Measurements from ENCODE around the gene GNG7.
"Not testable (repeated sequence)": the region's sequence is repeated elsewhere in the genome, so short reads cannot be mapped to it uniquely, and the experiment has no call there.

The GNG7 gene

DNA sequence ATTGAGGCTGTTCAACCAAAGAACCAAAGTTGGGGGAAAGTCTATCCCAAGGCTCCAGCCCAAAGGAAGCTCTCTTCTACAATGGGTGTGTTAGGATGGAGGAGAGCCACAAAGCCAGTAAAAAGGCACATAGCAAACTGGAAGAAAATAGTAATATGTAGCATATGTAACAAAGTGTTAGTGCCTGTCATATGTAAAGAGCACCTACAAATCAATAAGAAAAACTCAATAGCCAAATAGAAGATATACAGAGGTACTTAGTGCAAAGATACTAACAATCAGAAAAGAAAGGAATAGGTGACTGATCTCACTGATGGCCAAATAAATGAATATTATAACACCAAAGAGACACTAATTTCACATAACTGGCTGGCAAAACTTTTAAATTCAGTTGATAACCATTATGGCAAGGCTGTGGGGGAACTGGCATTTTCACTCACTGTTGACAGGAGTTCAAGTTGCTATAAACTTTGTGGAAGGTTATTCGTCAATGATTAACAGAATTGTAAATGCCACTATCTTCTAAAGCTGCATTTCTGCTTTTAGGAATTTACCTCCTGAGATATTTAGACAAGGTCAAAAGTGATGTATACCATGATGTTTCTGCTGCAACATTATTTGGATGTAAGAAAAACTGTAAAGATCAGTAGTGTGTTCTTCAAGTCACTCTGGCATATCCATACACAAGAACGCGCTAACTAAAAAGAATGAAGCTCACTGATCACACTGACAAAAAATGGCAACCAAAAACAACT, 110.8 kb downstream of the GNG7 start:
- no peak for DNase-seq

DNA sequence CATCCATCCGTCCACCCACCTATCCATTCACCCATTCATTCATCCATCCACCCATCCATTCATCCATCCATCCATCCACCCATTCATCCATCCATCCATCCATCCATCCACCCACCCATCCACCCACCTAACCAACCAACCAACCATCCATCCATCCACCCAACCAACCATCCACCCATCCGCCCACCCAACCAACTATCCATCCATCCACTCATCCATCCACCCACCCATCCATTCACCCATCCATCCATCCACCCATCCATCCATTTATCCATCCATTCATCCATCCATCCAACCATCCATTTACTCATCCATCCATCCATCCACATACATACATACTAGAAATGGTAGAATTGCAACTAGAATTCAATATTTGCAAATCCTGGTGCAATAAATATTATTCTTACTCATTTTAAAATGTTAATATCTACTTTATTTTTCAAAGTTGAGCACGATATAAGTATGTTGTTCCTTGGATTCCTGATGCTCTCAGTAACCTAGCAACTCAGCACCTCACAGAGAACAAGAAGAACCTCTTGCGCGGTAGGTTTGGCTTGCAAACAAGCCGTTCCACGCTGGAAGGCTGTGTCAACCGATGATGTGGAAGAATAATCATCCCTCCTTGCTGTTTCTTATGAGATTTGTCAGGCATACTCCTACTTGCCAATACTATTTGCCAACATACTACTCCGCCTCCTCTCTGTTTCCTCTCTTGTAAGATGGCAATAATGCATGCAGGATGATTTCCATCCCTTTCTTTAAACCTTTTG, 111.7 kb downstream of the GNG7 start:
- no peak for DNase-seq

DNA sequence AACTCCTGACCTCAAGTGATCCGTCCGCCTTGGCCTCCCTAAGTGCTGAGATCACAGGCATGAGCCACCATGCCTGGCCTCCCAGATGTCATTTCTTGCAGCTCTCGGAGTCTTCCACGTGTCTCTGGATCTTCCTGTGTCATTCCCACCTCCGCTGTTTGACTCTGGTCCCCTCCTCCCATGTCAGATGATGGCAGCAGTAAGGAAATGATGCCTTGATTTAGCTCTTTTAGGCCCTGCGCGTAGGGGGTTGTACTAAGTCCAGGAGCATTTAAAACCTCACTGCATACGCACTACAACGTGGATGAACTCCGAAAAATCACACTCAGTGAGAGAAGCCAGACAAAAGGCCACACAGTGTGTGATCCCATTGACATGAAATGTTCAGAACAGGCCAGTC, 113.1 kb downstream of the GNG7 start:
- no peak for DNase-seq

DNA sequence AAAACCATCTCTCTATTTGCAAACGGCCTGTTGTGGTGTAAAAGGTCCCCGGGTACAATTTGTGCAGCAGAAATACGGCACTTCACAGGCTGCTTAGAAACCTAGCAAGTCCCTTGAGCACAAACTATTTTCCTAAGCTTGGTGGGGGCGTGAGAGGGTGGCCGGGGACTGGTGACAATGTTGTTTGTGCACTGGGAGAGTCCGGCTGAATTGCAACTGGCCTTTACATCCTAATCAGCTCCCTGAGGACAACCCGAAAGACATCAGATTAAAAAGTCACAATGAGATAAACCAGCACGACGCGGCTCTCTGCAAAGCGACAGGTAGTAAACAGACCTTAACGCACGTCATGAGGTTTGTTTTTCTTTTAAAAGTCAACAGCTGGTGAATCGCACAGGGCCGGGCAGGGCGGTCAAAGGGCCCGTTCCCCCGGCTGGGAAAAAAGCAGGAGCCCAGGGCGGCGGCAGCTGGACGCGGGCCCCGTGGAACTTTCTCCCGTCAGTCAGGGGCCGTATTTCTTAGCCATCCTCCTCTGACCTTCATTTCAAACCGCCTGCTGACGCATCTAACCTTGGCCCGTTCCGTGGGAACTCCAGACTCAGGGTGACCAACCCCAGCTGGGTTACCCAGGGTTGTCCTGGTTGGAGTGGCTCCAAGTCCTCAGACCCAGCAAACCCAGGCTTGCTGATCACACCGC, 114.3 kb downstream of the GNG7 start:
- DNase-seq: no peak

DNA sequence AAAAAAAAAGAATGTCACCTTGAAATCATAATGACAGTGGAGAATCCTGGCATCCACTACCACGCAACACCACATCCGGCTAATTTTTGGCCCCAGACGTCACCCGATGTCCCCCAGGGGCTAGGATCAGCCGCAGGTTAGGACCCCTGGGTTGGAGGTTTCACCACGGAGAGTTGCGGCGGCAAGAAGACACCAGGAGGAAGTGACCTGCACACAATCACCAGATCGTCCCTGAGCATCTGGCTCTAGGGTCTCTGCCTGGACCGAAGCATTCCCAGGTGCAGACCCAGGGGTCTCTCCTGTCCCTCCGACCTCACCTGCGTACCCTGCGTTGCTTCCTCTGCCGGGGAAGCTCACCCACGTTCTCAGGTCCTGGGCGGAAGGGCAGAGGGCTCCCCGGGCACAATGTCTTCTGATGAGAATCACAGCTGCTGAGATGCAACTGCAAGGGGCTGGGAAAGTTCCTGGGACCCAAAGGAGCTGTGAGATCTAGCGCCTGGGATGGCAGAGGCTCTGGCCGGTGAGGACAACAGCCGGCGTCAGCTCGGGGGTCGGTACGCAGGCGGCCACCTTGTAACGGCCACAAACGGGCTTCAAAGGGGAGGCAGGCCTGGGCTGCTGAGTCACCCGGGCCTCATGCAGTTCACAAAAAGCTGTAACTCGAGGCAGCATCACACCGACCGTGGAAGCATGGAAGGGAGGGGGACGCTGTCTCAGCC, 115.3 kb downstream of the GNG7 start:
- no peak for DNase-seq

DNA sequence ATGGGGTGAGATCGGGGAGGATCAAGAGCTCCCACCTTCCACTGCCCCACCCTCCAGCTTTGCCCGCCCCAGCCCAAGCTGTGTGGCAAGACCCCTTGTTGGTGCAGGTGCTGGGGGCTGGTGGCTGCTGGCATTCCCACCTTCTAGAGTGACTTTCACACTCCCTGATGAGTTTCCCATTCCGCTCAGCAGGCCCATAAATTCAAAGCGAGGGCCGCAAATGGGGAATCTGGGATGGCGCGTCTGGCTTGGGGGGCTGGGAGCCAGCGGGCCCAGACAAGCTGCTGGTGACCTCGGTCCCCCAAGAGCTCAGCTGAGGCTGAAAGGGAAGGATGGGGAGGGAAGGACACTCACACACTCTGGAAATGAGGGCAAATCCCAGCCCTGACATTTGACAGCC, 116.3 kb downstream of the GNG7 start:
- DNase-seq: no peak

DNA sequence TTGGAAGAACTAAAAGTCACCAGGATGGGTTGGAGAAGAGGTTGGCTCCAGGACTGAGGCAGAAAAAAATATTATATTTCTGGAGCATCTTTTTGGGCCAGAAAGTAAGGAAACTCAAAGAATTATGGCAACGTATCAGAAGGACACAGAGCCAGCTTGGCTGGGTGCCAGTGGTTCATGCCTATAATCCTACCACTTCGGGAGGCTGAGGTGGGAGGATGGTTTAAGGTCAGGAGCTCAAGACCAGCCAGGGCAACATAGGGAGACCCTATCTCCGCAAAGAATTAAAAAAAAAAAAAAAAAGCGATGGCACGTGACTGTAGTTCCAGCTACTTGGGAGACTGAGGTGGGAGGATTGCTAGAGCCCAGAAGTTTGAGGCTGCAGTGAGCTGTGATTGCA, 118.5 kb downstream of the GNG7 start:
- no peak for DNase-seq

DNA sequence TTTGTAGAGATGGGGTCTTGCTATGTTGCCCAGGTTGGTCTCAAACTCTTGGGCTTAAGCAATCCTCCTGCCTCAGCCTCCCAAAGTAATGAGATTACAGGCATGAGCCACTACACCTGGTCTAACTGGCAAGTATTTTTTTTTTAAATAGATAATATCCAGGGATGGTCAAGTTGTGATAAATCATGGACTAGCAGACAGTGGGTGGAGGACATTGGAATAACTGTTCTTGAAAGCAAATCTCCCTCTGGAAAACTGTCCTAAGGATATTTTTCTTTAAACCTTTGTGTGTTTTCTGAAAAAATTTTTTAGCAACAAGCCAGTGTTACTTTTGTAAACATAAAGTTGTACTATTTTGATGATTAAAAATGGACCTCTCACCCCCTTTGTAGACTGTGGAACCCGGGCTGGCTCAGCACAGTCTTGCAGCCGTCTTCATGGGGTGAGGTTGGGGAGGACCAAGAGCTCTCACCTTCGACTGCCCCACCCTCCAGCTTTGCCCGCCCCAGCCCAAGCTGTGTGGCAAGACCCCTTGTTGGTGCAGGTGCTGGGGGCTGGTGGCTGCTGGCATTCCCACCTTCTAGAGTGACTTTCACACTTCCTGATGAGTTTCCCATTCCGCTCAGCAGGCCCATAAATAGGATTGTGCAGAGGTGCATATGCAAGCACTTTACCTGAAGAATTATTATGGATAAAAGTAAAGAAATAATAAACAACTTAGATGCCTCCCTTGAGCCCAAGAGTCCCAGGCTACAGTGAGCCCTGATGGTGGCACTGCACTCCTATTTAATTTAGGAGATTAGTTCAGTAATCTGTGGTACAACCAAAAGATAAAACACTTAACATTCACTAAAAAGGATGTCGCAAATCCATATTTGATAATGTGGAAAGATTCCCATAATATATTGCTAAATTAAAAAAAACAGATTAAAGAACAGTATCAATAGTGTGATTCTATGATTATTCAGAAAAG, 119.2 kb downstream of the GNG7 start:
- DNase-seq: no peak

DNA sequence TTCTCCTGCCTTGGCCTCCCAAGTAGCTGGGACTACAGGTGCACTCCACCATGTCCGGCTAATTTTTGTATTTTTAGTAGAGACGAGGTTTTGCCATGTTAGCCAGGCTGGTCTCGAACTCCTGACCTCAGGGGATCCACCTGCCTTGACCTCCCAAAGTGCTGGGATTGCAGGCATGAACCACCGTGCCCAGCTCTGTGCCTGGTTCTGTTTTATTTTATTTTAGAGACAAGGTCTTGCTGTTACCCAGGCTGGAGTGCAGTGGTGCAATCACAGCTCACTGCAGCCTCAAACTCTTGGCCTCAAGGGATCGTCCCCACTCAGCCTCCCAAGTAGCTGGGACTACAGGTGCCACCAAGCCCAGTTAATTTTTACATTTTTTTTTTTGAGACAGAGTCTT, 122.1 kb downstream of the GNG7 start:
- DNase-seq: not testable (repeated sequence)

DNA sequence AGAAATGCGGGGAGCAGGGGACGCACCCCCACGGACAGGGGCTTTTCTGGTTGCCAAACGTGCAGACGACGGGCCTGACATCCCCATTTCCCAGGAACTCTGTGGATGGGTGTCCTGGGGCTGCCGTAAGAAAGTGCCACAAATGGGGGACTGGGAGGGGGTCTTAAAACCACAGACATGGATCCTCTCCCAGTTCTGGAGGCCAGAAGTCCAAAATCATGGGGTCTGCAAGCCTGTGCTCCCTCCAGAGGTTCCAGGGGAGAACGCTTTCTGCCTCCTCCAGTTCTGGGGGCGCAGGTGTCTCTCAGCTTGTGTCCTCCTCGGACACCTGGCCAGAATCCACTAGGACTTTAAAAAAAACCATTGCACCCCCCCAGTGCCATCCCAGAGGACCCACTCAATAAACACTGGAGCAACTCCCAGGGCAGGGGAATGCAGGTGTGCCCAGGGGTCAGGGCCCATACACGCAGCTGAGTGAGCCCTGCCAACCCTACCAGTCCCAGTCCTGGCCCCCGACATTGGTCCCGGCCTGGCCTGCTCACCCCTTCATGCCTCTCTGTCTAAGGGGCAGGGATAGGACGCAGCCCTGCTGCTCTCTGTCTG, 122.7 kb downstream of the GNG7 start:
- DNase-seq: no peak

DNA sequence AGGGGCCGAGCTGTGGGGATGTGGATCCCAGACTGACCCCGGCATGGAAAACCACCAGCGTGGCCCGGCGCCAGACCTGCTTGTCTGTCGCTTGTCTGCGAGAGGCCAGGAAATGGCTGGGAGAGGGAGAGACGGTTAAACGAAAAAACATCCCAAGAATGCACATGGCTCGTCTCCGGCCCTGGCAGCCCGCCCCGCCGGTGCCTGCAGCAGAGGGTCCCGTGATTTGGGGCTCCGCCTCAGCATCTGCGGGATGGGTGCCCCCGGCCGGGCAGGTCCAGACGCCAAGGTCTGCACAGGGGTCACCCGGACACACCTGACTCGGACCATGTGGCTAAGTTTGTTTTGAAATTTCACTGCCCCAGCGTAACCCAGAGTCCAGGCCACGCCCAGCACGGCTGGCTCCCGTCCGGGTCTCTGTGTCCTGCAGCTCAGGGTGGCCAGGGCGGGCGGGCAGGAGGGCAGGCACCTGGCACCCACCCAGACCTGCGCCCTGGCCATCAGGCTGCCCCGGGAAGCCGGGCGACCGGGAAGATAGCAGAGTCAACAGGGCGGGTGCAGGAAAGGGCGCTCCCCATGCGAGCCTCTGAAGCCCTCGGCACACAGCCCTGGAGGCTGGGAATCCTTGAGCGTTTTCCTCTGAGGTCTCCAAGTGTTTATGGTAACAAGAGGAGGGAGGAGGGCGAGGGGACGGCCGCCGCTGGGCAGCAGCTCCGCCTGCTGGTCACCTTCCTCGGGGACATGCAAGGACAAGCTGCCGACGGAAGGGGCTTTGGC, 123.4 kb downstream of the GNG7 start:
- DNase-seq: peak; percentile 73

DNA sequence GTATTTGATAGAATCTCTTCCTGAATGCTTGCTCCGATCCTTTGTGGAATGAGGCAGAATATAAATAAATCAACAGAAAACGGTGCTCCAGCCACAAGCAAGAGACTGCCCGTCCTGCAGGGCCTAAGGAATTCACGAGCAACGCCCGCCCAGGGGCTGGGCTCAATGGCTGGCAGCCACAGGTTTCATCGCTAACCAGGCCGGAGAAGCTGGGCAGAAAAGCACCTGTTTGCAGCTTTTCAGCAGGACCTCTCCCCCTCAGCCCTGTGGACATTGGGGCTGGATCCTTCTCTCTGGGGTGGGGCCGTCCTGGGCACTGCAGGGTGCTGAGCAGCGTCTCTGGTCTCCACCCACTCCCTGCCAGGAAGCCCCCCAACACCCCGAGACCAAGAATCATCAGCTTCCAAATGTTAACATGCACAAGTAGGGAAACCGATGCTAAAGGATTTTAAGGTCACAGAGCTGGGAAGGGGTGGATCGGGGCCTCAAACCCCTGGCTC, 124.1 kb downstream of the GNG7 start:
- no peak for DNase-seq

DNA sequence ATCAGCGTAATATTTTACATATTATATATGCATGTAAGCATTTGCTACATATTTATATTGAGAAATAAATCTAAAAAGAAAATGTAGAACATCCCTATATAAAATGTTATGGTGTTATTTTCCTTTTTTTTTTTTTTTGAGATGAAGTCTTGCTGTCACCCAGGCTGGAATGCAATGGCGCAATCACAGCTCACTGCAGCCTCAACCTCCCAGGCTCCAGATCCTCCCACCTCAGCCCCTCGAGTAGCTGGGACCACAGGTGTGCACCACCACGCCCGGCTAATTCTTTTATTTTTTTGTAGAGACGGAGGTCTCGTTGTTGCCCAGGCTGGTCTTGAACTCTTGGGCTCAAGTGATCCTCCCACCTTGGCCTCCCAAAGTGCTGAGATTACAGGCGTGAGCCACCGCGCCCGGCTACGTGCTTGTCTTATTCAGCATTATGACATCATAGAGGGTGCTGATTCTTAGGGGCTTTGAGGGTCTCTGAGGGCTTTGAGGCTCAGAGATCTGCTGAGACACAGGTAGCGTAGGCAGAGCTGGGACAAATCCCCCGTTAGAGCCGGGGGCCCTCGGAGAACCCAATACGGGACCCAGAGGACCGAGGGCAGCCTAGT, 124.7 kb downstream of the GNG7 start:
- DNase-seq: no peak

DNA sequence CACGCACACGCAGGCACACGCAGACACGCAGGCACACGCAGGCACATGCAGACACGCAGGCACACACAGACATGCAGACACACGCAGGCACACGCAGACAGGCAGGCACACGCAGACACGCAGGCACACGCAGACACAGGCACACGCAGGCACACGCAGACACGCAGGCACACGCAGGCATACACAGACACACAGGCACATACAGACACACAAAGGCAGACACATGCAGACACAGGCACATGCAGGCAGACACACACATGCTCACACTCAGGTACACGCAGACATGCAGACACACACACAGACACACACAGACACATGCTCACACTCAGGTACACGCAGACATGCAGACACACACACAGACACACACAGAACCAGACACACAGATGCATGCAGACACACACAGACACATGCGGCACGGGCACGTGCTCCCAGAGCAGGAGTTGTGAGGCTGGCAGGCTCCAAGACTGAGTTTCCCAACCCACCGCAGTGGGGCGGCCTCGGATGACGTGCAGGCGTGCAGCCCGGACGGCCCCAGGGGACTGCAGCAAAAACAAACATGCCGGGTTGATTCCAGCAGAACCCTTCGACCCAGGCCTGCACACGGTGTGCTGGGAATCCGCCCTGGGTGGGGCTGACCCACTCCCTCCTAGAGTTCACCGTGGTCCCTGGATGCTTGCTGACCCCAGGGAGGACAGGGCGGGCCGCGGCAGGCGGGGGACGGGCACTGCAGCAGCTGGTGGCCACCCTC, 126.6 kb downstream of the GNG7 start:
- peak; percentile 33 for DNase-seq

DNA sequence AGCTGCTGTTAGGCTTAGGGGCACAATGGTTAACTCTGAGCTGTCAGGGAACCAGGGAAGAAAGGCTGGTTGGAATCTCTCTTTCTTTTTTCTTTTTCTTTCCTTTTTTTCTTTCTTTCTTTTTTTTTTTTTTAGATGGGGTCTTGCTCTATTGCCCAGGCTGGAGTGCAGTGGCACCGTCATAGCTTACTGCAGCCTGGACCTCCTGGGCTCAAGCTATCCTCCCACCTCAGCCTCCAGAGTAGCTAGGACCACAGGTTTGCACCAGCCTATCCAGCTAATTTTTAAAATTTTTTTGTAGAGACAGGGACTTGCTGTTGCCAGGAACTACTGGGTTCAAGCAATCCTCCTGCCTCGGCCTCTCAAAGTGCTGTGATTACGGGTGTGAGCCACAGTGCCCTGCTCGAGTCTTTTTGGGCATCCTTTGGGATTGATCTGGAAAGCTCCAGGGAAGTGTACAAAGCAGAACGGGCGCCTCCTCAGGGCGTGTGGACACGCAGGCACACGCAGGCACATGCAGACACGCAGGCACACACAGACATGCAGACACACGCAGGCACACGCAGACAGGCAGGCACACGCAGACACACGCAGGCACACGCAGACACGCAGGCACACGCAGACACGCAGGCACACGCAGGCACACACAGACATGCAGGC, 127.4 kb downstream of the GNG7 start:
- no peak for DNase-seq

DNA sequence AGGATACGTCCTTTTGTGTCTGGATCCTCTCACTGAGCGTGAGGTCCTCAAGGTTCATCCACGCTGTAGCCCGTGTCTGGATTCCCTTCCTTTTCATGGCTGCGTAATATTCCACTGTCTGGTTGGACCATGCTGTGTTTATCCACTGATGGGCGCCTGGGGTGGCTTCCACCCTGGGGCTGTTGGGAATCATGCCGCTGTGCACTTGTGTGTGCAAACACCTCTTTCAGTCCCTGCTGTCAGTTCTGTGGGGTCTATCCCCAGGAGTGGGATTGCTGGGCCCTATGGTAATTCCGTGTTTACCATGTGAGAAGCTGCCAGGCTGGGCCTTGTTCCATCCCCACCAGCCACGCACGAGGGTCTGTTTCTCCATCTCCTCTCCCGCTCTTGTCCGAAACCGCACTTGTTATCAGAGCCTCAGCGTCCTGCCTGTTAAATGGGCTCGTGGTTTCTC, 128.0 kb downstream of the GNG7 start:
- DNase-seq: no peak

DNA sequence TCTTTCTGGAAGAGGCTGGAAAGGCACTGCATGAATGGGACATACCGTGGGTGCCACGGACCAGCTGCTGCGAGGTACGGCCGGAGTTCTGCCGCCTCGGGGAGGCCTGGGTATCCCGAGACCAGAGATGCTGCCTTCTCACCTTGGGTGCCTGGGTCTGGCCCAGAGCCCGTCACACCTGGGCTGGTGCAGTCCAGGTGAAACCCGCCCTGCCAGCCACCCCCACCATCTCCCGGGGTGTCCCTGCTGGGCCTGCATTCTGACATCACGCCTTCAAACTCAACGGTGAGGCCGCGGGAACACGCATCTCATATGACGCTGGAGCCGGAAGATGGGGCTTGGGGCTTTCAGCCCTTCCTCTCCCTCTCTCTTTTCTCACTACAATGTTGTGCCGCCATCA, 128.6 kb downstream of the GNG7 start:
- no peak for DNase-seq

DNA sequence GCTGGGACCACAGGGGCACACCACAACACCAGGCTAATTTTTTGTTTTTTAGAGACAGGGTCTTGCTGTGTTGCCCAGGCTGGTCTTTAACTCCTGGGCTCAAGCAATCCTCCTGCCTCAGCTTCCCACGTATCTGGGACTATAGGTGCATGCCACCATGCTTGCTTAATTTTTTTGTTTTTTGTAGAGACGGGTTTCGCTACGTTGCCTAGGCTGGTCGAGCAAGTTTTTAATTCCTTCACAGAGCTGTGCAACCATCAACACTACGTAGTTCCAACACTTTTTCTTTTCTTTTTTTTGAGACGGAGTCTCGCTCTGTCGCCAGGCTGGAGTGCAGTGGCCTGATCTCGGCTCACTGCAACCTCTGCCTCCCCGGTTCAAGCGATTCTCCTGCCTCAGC, 130.3 kb downstream of the GNG7 start:
- not testable (repeated sequence) for DNase-seq
